A673 (cell line): ENCODE data around the gene SCGB1C2.
"Not testable (repeated sequence)": the region's sequence is repeated elsewhere in the genome, so short reads cannot be mapped to it uniquely, and the experiment has no call there.

ENCODE experiments used
- EZH2 ChIP-seq: fragments of 200-600 bp; sonication (generic); IDR thresholded peaks from 2 replicates; pipeline ENCODE4 v1.6.1; 2017; ENCODE audit warnings: borderline replicate concordance, low read depth, mild to moderate bottlenecking, mixed read lengths, antibody characterized with exemption, low read length; ENCODE audit not compliant: poor library complexity, severe bottlenecking
- TF ChIP-seq, protein P1 (sequence below): fragments of 300-800, 200-600 bp; sonication (generic); conservative IDR thresholded peaks from 2 replicates; pipeline ENCODE4 v1.5.1; 2017; ENCODE audit warnings: low read depth, mild to moderate bottlenecking, antibody characterized with exemption, low read length, moderate library complexity, mixed read lengths

DNA sequence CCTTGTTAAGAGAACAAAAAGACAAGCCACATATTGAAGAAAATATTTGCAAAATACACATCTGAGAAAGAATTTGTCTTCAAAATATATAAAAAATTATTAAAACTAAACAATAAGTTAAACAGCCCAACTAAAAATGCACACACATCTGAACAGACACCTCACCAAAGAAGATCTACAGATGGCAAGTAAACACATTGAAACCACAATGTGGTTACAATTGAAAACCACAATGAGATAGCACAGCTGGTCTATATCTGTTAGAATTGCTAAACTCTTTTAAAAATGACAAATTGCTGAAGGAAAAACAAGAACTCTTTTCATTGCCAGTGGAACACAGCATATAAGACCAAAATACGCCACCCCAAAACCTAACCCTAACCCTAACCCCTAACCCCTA, 1.5 kb upstream of the SCGB1C2 start:
- TF ChIP-seq, protein P1, sequence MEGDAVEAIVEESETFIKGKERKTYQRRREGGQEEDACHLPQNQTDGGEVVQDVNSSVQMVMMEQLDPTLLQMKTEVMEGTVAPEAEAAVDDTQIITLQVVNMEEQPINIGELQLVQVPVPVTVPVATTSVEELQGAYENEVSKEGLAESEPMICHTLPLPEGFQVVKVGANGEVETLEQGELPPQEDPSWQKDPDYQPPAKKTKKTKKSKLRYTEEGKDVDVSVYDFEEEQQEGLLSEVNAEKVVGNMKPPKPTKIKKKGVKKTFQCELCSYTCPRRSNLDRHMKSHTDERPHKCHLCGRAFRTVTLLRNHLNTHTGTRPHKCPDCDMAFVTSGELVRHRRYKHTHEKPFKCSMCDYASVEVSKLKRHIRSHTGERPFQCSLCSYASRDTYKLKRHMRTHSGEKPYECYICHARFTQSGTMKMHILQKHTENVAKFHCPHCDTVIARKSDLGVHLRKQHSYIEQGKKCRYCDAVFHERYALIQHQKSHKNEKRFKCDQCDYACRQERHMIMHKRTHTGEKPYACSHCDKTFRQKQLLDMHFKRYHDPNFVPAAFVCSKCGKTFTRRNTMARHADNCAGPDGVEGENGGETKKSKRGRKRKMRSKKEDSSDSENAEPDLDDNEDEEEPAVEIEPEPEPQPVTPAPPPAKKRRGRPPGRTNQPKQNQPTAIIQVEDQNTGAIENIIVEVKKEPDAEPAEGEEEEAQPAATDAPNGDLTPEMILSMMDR: not testable (repeated sequence)
- not testable (repeated sequence) for TF ChIP-seq EZH2
